HUES48 (cell line): Measurements from ENCODE around the gene SEC16A.

Experiments
- H3K27ac ChIP-seq: one replicate; pipeline ENCODE4 v1.7.0; 2013; ENCODE audit warnings: low read depth, low read length, inconsistent platforms
- H3K27me3 ChIP-seq: 2 replicates; pipeline ENCODE4 v1.6.1; 2013; ENCODE audit warnings: mild to moderate bottlenecking, low read length; ENCODE audit not compliant: control insufficient read depth, insufficient read depth
- H3K36me3 ChIP-seq: 2 replicates; pipeline ENCODE4 v1.6.1; 2013; ENCODE audit warnings: low read length; ENCODE audit not compliant: control insufficient read depth, insufficient read depth
- H3K4me1 ChIP-seq: 2 replicates; pipeline ENCODE4 v1.6.1; 2013; ENCODE audit warnings: mild to moderate bottlenecking, low read length; ENCODE audit not compliant: control insufficient read depth, insufficient read depth
- H3K4me3 ChIP-seq: 2 replicates; pipeline ENCODE4 v1.5.1; 2013; ENCODE audit warnings: mild to moderate bottlenecking, low read depth, low read length
- H3K9ac ChIP-seq: 2 replicates; pipeline ENCODE4 v1.6.1; 2013; ENCODE audit warnings: mild to moderate bottlenecking, low read depth, low read length, moderate library complexity
- H3K9me3 ChIP-seq: 2 replicates; pipeline ENCODE4 v1.6.1; 2013; ENCODE audit warnings: low read length; ENCODE audit not compliant: control insufficient read depth, insufficient read depth

SEC16A gene

GRCh38 chr9:136488247-136489214 lies 5.7 kb upstream of the SEC16A start:
- Histone ChIP-seq H3K27me3 (no peaks in the 10 kb centered on the region), H3K4me1 (no peaks in the 10 kb centered on the region), H3K9me3 (no peaks in the 10 kb centered on the region)

GRCh38 chr9:136487672-136488071 lies 4.8 kb upstream of the SEC16A start:
- Histone ChIP-seq H3K4me1 (no peaks in the 10 kb centered on the region), H3K9me3 (no peaks in the 10 kb centered on the region), H3K27me3 (no peaks in the 10 kb centered on the region), H3K27ac (no peak overlapping the region), H3K4me3 (no peak overlapping the region), H3K36me3 (no peaks in the 10 kb centered on the region), H3K9ac (no peak overlapping the region; the same call in 1 of the 2 replicates)

More at GRCh38 chr9:136488247-136489214, 5.7 kb upstream of the SEC16A start:
- Histone ChIP-seq H3K36me3 (no peaks in the 10 kb centered on the region), H3K27ac (no peak overlapping the region), H3K9ac (no peak overlapping the region), H3K4me3 (no peak overlapping the region)

GRCh38 chr9:136486823-136487620 lies 4.2 kb upstream of the SEC16A start:
- no peak overlapping the region for H3K9ac ChIP-seq
- H3K9me3 ChIP-seq, result no peaks in the 10 kb centered on the region
- no peak overlapping the region for H3K4me3 ChIP-seq
- no peaks in the 10 kb centered on the region for H3K4me1 ChIP-seq
- H3K36me3 ChIP-seq, result no peaks in the 10 kb centered on the region
- H3K27me3 ChIP-seq, result no peaks in the 10 kb centered on the region
- no peak overlapping the region for H3K27ac ChIP-seq

- H3K4me3 ChIP-seq, result no peak overlapping the region
- no peaks in the 10 kb centered on the region for H3K36me3 ChIP-seq
- no peak overlapping the region for H3K27ac ChIP-seq
- H3K27me3 ChIP-seq, result no peaks in the 10 kb centered on the region
- H3K4me1 ChIP-seq, result peaks cover 7% of the 10 kb centered on the region
- H3K9ac ChIP-seq, result no peak overlapping the region
- no peaks in the 10 kb centered on the region for H3K9me3 ChIP-seq
Observed at GRCh38 chr9:136486131-136486530, 3.3 kb upstream of the SEC16A start.

GRCh38 chr9:136485049-136486045 lies 2.5 kb upstream of the SEC16A start:
- Histone ChIP-seq H3K36me3 (no peaks in the 10 kb centered on the region), H3K9ac (no peak overlapping the region), H3K4me1 (peaks cover 7% of the 10 kb centered on the region), H3K4me3 (no peak overlapping the region), H3K9me3 (no peaks in the 10 kb centered on the region), H3K27ac (no peak overlapping the region), H3K27me3 (no peaks in the 10 kb centered on the region)

GRCh38 chr9:136484153-136485048 lies 1.6 kb upstream of the SEC16A start:
- Histone ChIP-seq H3K4me1 (peaks cover 7% of the 10 kb centered on the region), H3K9ac (no peak overlapping the region), H3K4me3 (peak overlapping the region; percentile 99), H3K27me3 (no peaks in the 10 kb centered on the region), H3K27ac (peak overlapping the region; percentile 100), H3K36me3 (no peaks in the 10 kb centered on the region), H3K9me3 (no peaks in the 10 kb centered on the region)

- Histone ChIP-seq H3K27ac (peak overlapping the region; percentile 100), H3K4me3 (peak overlapping the region; percentile 99), H3K4me1 (peaks cover 7% of the 10 kb centered on the region), H3K9me3 (no peaks in the 10 kb centered on the region), H3K9ac (peak overlapping the region; percentile 98), H3K36me3 (peaks cover 2% of the 10 kb centered on the region; the same call in 1 of the 2 replicates), H3K27me3 (no peaks in the 10 kb centered on the region)
Observed at GRCh38 chr9:136483589-136484152, 831 bp upstream of the SEC16A start.

GRCh38 chr9:136482046-136482792 lies 621 bp downstream of the SEC16A start:
- H3K9me3 ChIP-seq, result no peaks in the 10 kb centered on the region
- peak overlapping the region; percentile 97 for H3K4me3 ChIP-seq
- peaks cover 7% of the 10 kb centered on the region for H3K4me1 ChIP-seq
- H3K27ac ChIP-seq, result peak overlapping the region; percentile 94
- H3K9ac ChIP-seq, result peak overlapping the region; percentile 95
- no peaks in the 10 kb centered on the region for H3K27me3 ChIP-seq
- H3K36me3 ChIP-seq, result peaks cover 16% of the 10 kb centered on the region

GRCh38 chr9:136481558-136481957 lies 1.3 kb downstream of the SEC16A start:
- Histone ChIP-seq H3K27me3 (no peaks in the 10 kb centered on the region), H3K9me3 (no peaks in the 10 kb centered on the region), H3K9ac (peak overlapping the region; percentile 95; the same call in 1 of the 2 replicates), H3K27ac (peak overlapping the region; percentile 94), H3K4me3 (peak overlapping the region; percentile 97), H3K36me3 (peaks cover 23% of the 10 kb centered on the region), H3K4me1 (peaks cover 7% of the 10 kb centered on the region)
